ENCODE data around the gene RETREG1.

DNA sequence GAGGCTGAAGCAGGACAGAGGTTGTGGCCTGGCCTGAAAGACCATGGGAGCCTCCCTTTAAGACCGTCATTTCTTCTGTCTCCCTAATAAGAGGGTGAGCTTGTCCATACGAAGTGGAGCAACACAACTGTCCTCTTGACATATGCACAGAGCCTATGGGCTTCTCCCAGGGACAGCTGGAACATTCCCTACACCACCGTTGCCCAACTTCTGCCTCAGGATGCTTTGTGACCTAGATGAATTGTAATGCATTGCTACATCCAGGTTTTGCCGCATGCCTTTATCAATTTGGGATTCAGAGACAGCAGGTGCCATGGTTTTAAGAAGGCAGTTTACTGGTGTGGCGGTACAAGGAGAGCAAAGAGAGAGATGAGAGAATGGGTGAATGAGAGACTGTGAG lies 116.8 kb downstream of the RETREG1 start:
- TF ChIP-seq POLR2AphosphoS5 (IDR thresholded peaks at IDR 0.05; ENCODE audit: low read depth) (no peak), CREB1 (CRISPR knock-in tag; IDR thresholded peaks at IDR 0.05; ENCODE audit: low read depth) (no peak), JUNB (IDR thresholded peaks at IDR 0.05; ENCODE audit: unreplicated experiment) (no peak), EZH2 (IDR thresholded peaks at IDR 0.05; ENCODE audit: low read depth, unreplicated experiment) (no peak), EZH2phosphoT487 (IDR thresholded peaks at IDR 0.05; ENCODE audit: unreplicated experiment) (no peak), ZNF331 (CRISPR knock-in tag; IDR thresholded peaks at IDR 0.05; ENCODE audit: low read depth) (no peak), STAT1 (IDR thresholded peaks at IDR 0.05; ENCODE audit: unreplicated experiment) (no peak), ZNF114 (CRISPR knock-in tag; IDR thresholded peaks at IDR 0.05) (no peak), NANOG (IDR thresholded peaks at IDR 0.05; ENCODE audit: borderline replicate concordance) (no peak)
- TF ChIP-seq, protein P1, sequence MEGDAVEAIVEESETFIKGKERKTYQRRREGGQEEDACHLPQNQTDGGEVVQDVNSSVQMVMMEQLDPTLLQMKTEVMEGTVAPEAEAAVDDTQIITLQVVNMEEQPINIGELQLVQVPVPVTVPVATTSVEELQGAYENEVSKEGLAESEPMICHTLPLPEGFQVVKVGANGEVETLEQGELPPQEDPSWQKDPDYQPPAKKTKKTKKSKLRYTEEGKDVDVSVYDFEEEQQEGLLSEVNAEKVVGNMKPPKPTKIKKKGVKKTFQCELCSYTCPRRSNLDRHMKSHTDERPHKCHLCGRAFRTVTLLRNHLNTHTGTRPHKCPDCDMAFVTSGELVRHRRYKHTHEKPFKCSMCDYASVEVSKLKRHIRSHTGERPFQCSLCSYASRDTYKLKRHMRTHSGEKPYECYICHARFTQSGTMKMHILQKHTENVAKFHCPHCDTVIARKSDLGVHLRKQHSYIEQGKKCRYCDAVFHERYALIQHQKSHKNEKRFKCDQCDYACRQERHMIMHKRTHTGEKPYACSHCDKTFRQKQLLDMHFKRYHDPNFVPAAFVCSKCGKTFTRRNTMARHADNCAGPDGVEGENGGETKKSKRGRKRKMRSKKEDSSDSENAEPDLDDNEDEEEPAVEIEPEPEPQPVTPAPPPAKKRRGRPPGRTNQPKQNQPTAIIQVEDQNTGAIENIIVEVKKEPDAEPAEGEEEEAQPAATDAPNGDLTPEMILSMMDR (conservative IDR thresholded peaks at IDR 0.05; ENCODE audit: low read depth in 2 of 2) = no peak
- TF ChIP-seq, protein P2, sequence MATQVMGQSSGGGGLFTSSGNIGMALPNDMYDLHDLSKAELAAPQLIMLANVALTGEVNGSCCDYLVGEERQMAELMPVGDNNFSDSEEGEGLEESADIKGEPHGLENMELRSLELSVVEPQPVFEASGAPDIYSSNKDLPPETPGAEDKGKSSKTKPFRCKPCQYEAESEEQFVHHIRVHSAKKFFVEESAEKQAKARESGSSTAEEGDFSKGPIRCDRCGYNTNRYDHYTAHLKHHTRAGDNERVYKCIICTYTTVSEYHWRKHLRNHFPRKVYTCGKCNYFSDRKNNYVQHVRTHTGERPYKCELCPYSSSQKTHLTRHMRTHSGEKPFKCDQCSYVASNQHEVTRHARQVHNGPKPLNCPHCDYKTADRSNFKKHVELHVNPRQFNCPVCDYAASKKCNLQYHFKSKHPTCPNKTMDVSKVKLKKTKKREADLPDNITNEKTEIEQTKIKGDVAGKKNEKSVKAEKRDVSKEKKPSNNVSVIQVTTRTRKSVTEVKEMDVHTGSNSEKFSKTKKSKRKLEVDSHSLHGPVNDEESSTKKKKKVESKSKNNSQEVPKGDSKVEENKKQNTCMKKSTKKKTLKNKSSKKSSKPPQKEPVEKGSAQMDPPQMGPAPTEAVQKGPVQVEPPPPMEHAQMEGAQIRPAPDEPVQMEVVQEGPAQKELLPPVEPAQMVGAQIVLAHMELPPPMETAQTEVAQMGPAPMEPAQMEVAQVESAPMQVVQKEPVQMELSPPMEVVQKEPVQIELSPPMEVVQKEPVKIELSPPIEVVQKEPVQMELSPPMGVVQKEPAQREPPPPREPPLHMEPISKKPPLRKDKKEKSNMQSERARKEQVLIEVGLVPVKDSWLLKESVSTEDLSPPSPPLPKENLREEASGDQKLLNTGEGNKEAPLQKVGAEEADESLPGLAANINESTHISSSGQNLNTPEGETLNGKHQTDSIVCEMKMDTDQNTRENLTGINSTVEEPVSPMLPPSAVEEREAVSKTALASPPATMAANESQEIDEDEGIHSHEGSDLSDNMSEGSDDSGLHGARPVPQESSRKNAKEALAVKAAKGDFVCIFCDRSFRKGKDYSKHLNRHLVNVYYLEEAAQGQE (IDR thresholded peaks at IDR 0.05; ENCODE audit: unreplicated experiment) = no peak
- TF ChIP-seq, protein P3, sequence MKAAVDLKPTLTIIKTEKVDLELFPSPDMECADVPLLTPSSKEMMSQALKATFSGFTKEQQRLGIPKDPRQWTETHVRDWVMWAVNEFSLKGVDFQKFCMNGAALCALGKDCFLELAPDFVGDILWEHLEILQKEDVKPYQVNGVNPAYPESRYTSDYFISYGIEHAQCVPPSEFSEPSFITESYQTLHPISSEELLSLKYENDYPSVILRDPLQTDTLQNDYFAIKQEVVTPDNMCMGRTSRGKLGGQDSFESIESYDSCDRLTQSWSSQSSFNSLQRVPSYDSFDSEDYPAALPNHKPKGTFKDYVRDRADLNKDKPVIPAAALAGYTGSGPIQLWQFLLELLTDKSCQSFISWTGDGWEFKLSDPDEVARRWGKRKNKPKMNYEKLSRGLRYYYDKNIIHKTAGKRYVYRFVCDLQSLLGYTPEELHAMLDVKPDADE (IDR thresholded peaks at IDR 0.05) = no peak
- TF ChIP-seq, protein P4, sequence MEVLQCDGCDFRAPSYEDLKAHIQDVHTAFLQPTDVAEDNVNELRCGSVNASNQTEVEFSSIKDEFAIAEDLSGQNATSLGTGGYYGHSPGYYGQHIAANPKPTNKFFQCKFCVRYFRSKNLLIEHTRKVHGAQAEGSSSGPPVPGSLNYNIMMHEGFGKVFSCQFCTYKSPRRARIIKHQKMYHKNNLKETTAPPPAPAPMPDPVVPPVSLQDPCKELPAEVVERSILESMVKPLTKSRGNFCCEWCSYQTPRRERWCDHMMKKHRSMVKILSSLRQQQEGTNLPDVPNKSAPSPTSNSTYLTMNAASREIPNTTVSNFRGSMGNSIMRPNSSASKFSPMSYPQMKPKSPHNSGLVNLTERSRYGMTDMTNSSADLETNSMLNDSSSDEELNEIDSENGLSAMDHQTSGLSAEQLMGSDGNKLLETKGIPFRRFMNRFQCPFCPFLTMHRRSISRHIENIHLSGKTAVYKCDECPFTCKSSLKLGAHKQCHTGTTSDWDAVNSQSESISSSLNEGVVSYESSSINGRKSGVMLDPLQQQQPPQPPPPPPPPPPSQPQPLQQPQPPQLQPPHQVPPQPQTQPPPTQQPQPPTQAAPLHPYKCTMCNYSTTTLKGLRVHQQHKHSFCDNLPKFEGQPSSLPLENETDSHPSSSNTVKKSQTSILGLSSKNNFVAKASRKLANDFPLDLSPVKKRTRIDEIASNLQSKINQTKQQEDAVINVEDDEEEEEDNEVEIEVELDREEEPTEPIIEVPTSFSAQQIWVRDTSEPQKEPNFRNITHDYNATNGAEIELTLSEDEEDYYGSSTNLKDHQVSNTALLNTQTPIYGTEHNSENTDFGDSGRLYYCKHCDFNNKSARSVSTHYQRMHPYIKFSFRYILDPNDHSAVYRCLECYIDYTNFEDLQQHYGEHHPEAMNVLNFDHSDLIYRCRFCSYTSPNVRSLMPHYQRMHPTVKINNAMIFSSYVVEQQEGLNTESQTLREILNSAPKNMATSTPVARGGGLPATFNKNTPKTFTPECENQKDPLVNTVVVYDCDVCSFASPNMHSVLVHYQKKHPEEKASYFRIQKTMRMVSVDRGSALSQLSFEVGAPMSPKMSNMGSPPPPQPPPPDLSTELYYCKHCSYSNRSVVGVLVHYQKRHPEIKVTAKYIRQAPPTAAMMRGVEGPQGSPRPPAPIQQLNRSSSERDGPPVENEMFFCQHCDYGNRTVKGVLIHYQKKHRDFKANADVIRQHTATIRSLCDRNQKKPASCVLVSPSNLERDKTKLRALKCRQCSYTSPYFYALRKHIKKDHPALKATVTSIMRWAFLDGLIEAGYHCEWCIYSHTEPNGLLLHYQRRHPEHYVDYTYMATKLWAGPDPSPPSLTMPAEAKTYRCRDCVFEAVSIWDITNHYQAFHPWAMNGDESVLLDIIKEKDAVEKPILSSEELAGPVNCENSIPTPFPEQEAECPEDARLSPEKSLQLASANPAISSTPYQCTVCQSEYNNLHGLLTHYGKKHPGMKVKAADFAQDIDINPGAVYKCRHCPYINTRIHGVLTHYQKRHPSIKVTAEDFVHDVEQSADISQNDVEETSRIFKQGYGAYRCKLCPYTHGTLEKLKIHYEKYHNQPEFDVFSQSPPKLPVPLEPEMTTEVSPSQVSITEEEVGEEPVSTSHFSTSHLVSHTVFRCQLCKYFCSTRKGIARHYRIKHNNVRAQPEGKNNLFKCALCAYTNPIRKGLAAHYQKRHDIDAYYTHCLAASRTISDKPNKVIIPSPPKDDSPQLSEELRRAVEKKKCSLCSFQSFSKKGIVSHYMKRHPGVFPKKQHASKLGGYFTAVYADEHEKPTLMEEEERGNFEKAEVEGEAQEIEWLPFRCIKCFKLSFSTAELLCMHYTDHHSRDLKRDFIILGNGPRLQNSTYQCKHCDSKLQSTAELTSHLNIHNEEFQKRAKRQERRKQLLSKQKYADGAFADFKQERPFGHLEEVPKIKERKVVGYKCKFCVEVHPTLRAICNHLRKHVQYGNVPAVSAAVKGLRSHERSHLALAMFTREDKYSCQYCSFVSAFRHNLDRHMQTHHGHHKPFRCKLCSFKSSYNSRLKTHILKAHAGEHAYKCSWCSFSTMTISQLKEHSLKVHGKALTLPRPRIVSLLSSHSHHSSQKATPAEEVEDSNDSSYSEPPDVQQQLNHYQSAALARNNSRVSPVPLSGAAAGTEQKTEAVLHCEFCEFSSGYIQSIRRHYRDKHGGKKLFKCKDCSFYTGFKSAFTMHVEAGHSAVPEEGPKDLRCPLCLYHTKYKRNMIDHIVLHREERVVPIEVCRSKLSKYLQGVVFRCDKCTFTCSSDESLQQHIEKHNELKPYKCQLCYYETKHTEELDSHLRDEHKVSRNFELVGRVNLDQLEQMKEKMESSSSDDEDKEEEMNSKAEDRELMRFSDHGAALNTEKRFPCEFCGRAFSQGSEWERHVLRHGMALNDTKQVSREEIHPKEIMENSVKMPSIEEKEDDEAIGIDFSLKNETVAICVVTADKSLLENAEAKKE (CRISPR knock-in tag; IDR thresholded peaks at IDR 0.05) = no peak

Data from GM23338 (cell line).